H1 (cell line): ENCODE measurements around the gene JDP2.

ENCODE experiments used
- BACH1 ChIP-seq: IDR thresholded peaks from 2 replicates; pipeline ENCODE4 v1.6.1; 2012; ENCODE audit warnings: low read length, improper control_type of control experiment
- EGR1 ChIP-seq: IDR thresholded peaks from 2 replicates; pipeline ENCODE4 v1.6.1; 2011; ENCODE audit warnings: low read depth, low read length, borderline replicate concordance
- EP300 ChIP-seq, 2 experiments: IDR thresholded peaks; 1 replicate in 1 of 2; 2 replicates in 1 of 2; pipeline ENCODE4 v1.6.1; 2011 to 2012; ENCODE audit warnings: low read depth in 2 of 2, low read length in 2 of 2, mild to moderate bottlenecking in 2 of 2, borderline replicate concordance in 1 of 2, inconsistent platforms in 1 of 2, moderate library complexity in 1 of 2
- JUN ChIP-seq: IDR thresholded peaks from 2 replicates; pipeline ENCODE4 v1.6.1; 2011; ENCODE audit warnings: low read depth, mild to moderate bottlenecking, improper control_type of control experiment, low read length
- JUND ChIP-seq: IDR thresholded peaks from 2 replicates; pipeline ENCODE4 v1.6.1; 2011; ENCODE audit warnings: mild to moderate bottlenecking, improper control_type of control experiment, low read length
- POLR2AphosphoS5 ChIP-seq: IDR thresholded peaks from 2 replicates; pipeline ENCODE4 v1.6.1; 2011; ENCODE audit warnings: low read depth, low read length
- RAD21 ChIP-seq, 2 experiments: IDR thresholded peaks in 1 of 2; conservative IDR thresholded peaks in 1 of 2; 2 replicates each; pipeline ENCODE4 v1.6.1; 2011; ENCODE audit warnings: low read depth in 2 of 2, low read length in 2 of 2, improper control_type of control experiment in 1 of 2, inconsistent platforms in 1 of 2, mild to moderate bottlenecking in 1 of 2, moderate library complexity in 1 of 2
- RFX5 ChIP-seq: IDR thresholded peaks from 2 replicates; pipeline ENCODE4 v1.6.1; 2011; ENCODE audit warnings: low read depth, low read length, improper control_type of control experiment, borderline replicate concordance
- ZNF274 ChIP-seq: IDR thresholded peaks from 2 replicates; pipeline ENCODE4 v1.7.0; 2012; ENCODE audit warnings: low read length, borderline replicate concordance; ENCODE audit errors: extremely low read depth
- TF ChIP-seq, protein P1 (sequence below): IDR thresholded peaks from 2 replicates; pipeline ENCODE4 v1.6.1; 2011; ENCODE audit warnings: low read length, improper control_type of control experiment
- TF ChIP-seq, protein P2 (sequence below), 3 experiments: IDR thresholded peaks; 1 replicate in 2 of 3; 2 replicates in 1 of 3; pipeline versions ENCODE4 v1.5.1 to v1.6.1; 2011; ENCODE audit warnings: low read length in 3 of 3, mild to moderate bottlenecking in 3 of 3, inconsistent platforms in 2 of 3, low read depth in 1 of 3, moderate library complexity in 1 of 3; ENCODE audit not compliant: insufficient read depth in 1 of 3; ENCODE audit errors: control extremely low read depth in 1 of 3

DNA sequence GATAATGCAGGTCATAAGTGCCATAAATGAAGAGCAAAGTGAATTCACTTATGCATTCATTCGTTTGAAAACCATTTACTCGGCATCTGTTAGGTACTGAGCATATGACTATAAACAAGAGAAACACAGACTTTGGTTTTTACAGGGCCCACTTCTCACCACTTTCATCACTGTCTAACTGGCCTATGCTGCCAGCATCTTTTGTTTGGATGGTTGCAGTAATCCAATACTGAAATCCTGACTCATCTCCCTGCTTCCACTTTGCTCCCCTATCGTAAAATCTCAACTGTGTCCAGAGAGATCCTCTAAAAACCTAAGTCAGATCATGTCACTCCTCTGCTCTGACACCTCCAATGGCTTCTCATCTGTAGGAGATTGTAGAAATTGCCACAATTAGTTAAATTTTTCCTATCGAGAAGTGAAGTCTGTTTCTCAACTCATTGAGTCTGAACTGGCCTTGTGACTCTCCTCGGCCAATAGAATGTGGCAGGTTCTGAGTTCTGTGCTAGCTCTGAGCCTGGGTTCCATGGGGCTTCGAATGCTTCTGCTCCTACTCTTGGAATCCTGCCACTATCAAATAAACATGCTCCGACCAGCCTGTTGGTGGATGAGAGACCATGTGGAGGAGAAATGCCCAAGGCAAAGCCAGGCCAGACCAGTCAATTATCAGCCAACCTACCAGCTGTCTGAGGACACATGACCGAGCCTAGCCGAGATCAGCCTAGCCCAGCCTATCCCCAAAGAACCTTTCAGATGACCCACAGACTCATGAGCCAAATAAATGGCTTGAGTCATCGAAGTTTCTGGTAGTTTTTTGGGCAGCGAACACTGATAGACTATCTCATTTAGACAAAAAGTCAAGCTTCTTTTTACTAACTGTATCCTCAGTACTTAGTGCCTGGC is 92.3 kb downstream of the JDP2 start:
- TF ChIP-seq RFX5, result no peak
- no peak for TF ChIP-seq POLR2AphosphoS5
- TF ChIP-seq ZNF274, result no peak
- TF ChIP-seq, protein P1, sequence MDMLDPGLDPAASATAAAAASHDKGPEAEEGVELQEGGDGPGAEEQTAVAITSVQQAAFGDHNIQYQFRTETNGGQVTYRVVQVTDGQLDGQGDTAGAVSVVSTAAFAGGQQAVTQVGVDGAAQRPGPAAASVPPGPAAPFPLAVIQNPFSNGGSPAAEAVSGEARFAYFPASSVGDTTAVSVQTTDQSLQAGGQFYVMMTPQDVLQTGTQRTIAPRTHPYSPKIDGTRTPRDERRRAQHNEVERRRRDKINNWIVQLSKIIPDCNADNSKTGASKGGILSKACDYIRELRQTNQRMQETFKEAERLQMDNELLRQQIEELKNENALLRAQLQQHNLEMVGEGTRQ, result no peak
- TF ChIP-seq, protein P2, sequence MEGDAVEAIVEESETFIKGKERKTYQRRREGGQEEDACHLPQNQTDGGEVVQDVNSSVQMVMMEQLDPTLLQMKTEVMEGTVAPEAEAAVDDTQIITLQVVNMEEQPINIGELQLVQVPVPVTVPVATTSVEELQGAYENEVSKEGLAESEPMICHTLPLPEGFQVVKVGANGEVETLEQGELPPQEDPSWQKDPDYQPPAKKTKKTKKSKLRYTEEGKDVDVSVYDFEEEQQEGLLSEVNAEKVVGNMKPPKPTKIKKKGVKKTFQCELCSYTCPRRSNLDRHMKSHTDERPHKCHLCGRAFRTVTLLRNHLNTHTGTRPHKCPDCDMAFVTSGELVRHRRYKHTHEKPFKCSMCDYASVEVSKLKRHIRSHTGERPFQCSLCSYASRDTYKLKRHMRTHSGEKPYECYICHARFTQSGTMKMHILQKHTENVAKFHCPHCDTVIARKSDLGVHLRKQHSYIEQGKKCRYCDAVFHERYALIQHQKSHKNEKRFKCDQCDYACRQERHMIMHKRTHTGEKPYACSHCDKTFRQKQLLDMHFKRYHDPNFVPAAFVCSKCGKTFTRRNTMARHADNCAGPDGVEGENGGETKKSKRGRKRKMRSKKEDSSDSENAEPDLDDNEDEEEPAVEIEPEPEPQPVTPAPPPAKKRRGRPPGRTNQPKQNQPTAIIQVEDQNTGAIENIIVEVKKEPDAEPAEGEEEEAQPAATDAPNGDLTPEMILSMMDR (IDR thresholded peaks at IDR 0.05; ENCODE audit: control extremely low read depth in 1 of 3, insufficient read depth in 1 of 3, low read depth in 1 of 3, low read length in 3 of 3), result no peak
- TF ChIP-seq EP300 (IDR thresholded peaks at IDR 0.05; ENCODE audit: borderline replicate concordance in 1 of 2, low read depth in 2 of 2, low read length in 2 of 2), result no peak
- TF ChIP-seq BACH1, result no peak
- TF ChIP-seq JUN, result no peak
- no peak for TF ChIP-seq RAD21 (IDR thresholded peaks at IDR 0.05 in 1 of 2, conservative IDR thresholded peaks at IDR 0.05 in 1 of 2; ENCODE audit: low read depth in 2 of 2, low read length in 2 of 2)
- TF ChIP-seq JUND, result no peak
- TF ChIP-seq EGR1, result no peak
